ENCODE results near the gene TSPY8. TPM values are rescaled to one million over a fixed set of nuclear protein-coding genes. Genes with fewer than 3 reads are reported as not detected.
"Not testable (repeated sequence)": the region's sequence is repeated elsewhere in the genome, so short reads cannot be mapped to it uniquely, and the experiment has no call there.

Gene TSPY8

DNA sequence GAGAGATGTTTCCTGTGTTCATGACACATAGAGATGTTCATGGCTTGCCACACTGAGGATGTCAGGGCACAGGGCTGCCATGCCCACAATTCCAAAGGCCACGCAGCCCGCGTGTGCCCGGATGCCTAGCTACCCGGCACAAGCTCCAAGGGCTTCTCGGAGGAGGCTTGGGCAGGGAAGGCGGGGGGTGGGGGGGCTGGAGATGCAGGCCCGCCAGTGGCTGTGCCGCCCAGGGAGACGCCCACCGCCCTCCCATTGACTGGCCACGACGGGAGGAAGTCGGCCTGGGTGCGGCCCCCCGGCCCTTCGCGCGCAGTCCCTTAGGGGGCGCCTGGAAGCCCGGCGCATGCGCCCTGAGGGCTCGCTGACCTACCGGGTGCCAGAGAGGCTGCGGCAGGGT is 40.5 kb downstream of the TSPY8 start, which contains the start of gene TSPY3:
Gene TSPY3 (plus strand): TSS at position 301 of the 400 bp plus-strand sequence. CDS start 46 bp downstream, at position 347.
- not testable (repeated sequence) for H4K91ac ChIP-seq (ENCODE audit: low read length); H3K4me3 ChIP-seq (ENCODE audit: insufficient read depth in 1 of 2, low read depth in 1 of 2, low read length in 2 of 2); H3K23ac ChIP-seq (ENCODE audit: low read length in 2 of 2); H3K4ac ChIP-seq (ENCODE audit: low read depth in 1 of 2, low read length in 2 of 2); H3K4me1 ChIP-seq (ENCODE audit: control insufficient read depth, insufficient read depth, low read depth, low read length); H2AK5ac ChIP-seq (ENCODE audit: low read length, severe bottlenecking); H3K9ac ChIP-seq (ENCODE audit: low read length); DNase-seq; H2BK15ac ChIP-seq (ENCODE audit: low read depth, poor library complexity, severe bottlenecking); H2BK120ac ChIP-seq (ENCODE audit: low read depth, low read length); H2AFZ ChIP-seq (ENCODE audit: low read depth, low read length); H3K27ac ChIP-seq (ENCODE audit: low read length, poor library complexity, severe bottlenecking); H3K14ac ChIP-seq (ENCODE audit: low read length in 2 of 2); H4K8ac ChIP-seq (ENCODE audit: low read length); H3K9me3 ChIP-seq (ENCODE audit: control insufficient read depth, low read length); H2BK12ac ChIP-seq (ENCODE audit: low read length in 2 of 2); H3K36me3 ChIP-seq (ENCODE audit: control insufficient read depth in 1 of 2, insufficient read depth in 2 of 2, low read depth in 1 of 2, low read length in 2 of 2); H3K18ac ChIP-seq (ENCODE audit: low read depth in 1 of 2, low read length in 2 of 2); H2BK5ac ChIP-seq (ENCODE audit: low read depth, low read length, poor library complexity, severe bottlenecking); H3K27me3 ChIP-seq (ENCODE audit: control insufficient read depth in 1 of 2, insufficient read depth in 1 of 2, low read length in 2 of 2); H3K4me2 ChIP-seq (ENCODE audit: low read length, poor library complexity, severe bottlenecking); H3K79me1 ChIP-seq (replicated peaks; ENCODE audit: low read length, poor library complexity, severe bottlenecking)
- no CpG with 5 or more reads among the region's 26 CpGs for WGBS

Small RNAs within 50 kb of the gene (small RNA-seq; reads per million reads assigned to genes)
- not detected for gene AC006158.1 (ENCODE audit: low read depth)
